RCC 7860 (cell line): ENCODE results near the gene RAPH1.
A peak's percentile ranks its signal among the peaks of the same experiment; 100 is the strongest.
"Not testable (repeated sequence)": the region's sequence is repeated elsewhere in the genome, so short reads cannot be mapped to it uniquely, and the experiment has no call there.

Experiments used
- DNase-seq: peaks from one replicate; pipeline ENCODE4 v3.0.0-alpha.2; 2015; ENCODE audit warnings: low spot score
- FAIRE-seq: peaks from 2 replicates; lab custom pipeline; 2012; peaks lifted over from hg19 to GRCh38; lab: Jason Lieb, UNC

The RAPH1 gene

DNA sequence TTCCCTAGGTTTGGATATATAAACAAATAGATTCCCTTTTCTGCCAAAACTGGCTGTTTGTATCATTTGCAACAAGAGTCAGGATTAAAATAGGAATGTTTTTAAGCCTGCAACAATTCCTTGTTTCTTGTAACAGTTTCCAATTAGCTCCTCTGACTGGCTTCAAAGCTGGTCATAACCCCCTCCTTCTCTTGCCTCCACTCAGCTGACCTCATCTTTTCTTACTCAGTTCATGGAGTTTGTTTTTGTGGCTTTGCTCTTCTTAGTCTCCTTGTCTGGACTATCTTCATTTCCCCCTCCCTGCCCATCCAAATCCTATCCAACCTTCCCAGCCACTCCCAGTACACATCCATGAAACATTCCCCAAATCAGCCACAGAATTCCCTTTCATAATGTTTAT, 14.3 kb upstream of the RAPH1 start:
- DNase-seq = no peak
- no peak for FAIRE-seq

- no peak for DNase-seq
- no peak for FAIRE-seq
Measured at GRCh38 chr2:203548887-203549286, 13.8 kb upstream of the RAPH1 start.

- no peak for FAIRE-seq
- DNase-seq = no peak
Measured at GRCh38 chr2:203547356-203547755, 12.3 kb upstream of the RAPH1 start.

- no peak for DNase-seq
- FAIRE-seq = no peak
Measured at GRCh38 chr2:203544402-203544801, 9.3 kb upstream of the RAPH1 start.

- no peak for DNase-seq
- FAIRE-seq = no peak
Measured at GRCh38 chr2:203543898-203544328, 8.8 kb upstream of the RAPH1 start.

- FAIRE-seq = not testable (repeated sequence)
Measured at GRCh38 chr2:203540598-203540997, 5.5 kb upstream of the RAPH1 start.

DNA sequence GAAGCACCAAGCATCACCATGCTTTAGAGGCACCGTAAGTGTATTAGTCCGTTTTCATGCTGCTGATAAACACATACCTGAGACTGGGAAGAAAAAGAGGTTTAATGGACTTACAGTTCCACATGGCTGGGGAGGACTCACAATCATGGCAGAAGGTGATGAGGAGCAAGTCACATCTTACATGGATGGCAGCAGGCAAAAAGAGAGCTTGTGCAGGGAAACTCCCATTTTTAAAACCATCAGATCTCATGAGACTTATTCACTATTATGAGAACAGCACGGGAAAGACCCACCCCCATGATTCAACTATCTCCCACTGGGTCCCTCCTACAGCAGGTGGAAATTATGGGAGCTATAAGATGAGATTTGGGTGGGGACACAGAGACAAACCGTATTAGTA, 3.1 kb upstream of the RAPH1 start:
- FAIRE-seq, DNase-seq: not testable (repeated sequence)

More at GRCh38 chr2:203540598-203540997, 5.5 kb upstream of the RAPH1 start:
- DNase-seq = not testable (repeated sequence)

- not testable (repeated sequence) for DNase-seq, FAIRE-seq
Measured at GRCh38 chr2:203536586-203536951, 1.5 kb upstream of the RAPH1 start.

GRCh38 chr2:203535784-203536585, 884 bp upstream of the RAPH1 start:
- FAIRE-seq = no peak
- no peak for DNase-seq

DNA sequence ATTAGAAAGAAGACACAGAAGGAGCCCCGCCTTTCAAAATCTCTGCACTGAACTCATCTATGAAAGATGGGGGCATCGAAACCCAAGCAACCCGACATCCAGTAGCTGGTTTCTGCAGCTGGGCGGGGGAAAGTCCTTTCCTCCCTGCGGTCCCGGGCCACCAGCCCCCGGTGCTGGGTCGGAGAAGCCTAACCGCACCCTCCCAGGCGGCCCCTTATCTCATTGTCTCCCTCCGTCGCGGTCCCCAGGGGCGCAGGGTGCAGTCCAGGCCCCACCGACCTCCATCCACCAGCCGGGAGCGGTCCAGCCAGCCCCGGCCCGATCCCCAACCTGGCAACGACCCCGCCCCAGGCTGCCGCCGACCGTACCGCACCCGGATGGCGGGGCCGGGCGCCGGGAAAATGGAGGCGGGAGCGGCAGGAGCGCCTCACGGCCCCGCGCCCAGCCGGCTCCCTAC, 452 bp downstream of the RAPH1 start:
- FAIRE-seq (no peak), DNase-seq (no peak)

DNA sequence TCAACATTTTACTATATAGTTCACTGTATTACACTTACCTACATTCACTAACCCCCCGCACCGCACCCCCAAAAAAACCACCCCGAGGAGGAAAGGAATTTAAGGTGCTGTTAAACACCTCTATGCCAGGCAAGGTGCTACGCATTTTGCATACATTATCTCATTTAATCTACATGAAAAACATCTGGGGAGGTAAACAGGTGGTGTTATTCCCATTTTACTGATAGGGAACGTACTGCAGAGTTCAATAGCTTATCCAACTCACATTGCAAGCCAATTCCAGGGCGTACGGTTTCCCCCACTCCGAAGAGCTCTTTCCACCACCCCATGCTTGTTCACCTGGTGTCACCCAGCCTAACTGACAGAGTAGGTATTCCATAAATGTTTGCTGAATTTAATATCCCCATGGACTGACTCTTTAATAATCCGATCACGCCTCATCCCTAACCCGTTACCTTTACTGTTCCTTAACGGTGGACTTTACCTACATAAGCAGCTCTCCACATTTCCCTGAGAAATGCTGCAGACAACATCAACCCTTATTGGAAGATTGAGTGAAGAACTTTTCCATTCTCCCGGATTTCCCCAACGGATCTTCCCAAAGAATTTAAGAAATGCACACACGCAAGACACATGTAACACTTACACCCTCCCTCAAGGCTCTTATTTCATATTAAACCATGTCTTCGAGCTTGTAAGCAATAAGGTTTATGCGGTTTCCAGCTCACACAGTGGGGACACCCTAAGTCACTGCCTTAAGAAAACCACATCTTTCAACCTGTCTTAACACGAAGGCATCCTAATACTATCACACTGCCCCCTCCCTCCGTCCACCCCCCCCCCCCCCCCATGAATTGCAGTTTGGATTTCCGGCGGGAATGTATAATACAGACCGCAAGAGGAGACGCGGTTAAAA, 1.2 kb downstream of the RAPH1 start:
- DNase-seq (peak; percentile 54), FAIRE-seq (no peak)

DNA sequence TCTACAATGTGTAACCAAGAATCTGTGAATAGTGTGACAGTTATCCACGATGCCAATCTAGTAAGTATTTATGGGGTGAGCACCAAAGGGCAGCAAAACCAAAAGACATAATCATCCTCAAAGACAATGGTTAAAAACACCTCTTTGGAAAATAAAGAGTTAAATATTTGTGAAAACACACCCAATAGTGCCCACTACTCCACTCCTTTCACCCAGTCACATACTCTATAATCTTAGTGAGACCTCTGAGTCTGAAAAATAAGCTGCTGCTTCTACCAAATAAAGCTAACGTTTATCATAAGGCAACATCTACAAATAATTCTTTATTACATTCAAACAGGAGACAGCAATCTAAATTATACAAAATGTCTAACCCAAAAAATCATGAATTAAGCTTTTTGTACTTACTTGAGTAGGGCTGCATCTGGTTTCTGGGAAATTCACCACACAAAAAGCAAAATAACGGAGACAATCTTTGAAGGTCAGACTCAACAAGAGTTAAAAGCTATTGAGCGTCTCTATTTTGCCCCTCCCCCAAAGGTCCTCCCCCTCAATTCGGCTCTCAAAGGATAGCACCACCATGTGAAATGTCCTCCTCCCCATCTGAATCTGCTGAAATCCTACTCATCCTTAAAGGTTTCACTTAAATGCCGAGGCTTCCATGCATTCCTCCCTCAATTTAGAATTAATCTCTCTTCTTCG, 2.0 kb downstream of the RAPH1 start:
- DNase-seq (no peak), FAIRE-seq (no peak)

GRCh38 chr2:203527719-203528118, 7.4 kb downstream of the RAPH1 start:
- DNase-seq (no peak), FAIRE-seq (no peak)

DNA sequence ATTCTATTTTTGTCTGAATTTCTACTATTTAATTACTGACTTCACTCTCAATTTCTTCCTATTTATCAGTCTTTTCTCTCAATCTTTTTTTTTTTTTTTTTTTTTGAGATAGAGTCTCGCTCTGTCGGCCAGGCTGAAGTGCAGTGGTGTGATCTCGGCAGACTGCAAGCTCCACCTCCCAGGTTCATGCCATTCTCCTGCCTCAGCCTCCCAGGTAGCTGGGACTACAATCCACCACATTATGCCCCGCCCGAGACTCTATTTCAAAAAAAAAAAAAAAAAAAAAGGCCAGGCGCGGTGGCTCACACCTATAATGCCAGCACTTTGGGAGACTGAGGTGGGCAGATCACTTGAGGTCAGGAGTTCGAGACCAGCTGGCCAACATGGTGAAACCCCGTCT, 21.8 kb downstream of the RAPH1 start:
- FAIRE-seq, DNase-seq: not testable (repeated sequence)

- no peak for DNase-seq
- FAIRE-seq = no peak
Measured at GRCh38 chr2:203510941-203511305, 24.2 kb downstream of the RAPH1 start.

DNA sequence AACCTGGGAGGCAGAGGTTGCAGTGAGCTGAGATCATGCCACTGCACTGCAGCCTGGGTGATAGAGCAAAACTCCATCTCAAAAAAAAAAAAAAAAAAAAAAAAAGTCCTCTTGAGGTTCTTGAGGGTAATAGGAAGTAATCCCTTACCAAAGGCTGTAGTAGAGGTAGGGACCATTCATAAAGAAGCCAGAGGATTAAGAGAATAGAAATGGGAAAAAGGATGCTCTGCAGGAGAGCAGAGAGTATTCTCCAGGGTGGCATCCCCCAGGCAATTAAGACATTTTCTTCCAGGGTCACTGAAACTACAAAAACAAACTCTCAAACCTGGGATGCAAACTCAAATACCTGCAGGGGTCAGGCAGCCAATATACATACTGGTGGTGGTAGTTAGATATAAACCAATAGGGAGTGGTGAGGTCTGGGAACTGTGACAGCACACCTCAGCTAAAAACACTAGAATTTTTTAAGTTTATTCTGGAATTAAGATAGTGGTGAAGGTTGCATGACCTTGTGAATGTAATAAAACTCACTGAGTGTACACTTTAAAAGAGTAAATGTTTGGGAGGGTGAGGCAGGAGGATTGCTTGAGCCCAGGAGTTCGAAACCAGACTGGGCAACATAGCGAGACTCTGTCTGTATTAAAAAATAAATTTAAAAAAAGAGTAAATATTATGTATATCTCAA, 24.7 kb downstream of the RAPH1 start:
- DNase-seq = no peak
- no peak for FAIRE-seq

- FAIRE-seq, DNase-seq: not testable (repeated sequence)
Measured at GRCh38 chr2:203503460-203503859, 31.6 kb downstream of the RAPH1 start.

- FAIRE-seq = no peak
- DNase-seq = no peak
Measured at GRCh38 chr2:203501873-203502272, 33.2 kb downstream of the RAPH1 start.

GRCh38 chr2:203500951-203501350, 34.1 kb downstream of the RAPH1 start:
- FAIRE-seq (no peak), DNase-seq (no peak)

DNA sequence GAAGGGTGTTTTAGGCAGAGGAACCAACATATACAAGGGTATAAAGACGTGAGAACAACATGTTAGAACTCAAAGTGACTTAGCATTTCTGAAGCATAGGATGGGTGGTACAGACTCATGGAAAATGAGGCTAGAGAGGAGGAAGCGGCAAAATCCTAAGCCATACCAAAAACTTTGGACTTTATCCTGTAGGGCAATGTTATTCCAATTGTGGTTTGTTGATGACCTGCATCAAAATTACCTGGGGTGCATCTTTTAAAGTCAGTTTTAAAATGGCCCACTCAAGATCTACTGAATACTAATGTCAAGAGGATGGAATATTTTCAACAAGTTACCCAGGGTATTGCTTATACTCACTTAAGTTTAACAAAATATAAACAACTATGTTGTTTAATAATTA, 34.8 kb downstream of the RAPH1 start:
- no peak for DNase-seq
- no peak for FAIRE-seq
